OCI-LY7 (cell line): ENCODE results near the gene CMTM6. TPM values are rescaled to one million over a fixed set of nuclear protein-coding genes. Genes with fewer than 3 reads are reported as not detected.

ENCODE experiments used
- BruUV-seq: library from RNA; stranded (reverse); fragments of 400-500 nt; replicated peaks from 2 replicates; lab custom pipeline; 2021; lab: Mats Ljungman, UMichigan
- CTCF ChIA-PET: fragments of 300-600 bp; sonication (Branson Sonifier 250); formaldehyde crosslinking; loops from one replicate; lab custom pipeline; 2022; ENCODE audit warnings: antibody characterized with exemption; ENCODE audit not compliant: unreplicated experiment; lab: Charles Lee
- POLR2A ChIA-PET: fragments of 300-600 bp; sonication (Branson Sonifier 250); formaldehyde crosslinking; loops from one replicate; lab custom pipeline; 2022; ENCODE audit warnings: antibody characterized with exemption; lab: Charles Lee
- DNase-seq: peaks from one replicate; pipeline ENCODE4 v3.0.0-alpha.2; 2015; ENCODE audit warnings: low spot score
- H2AFZ ChIP-seq: fragments of 200-600 bp; sonication (generic), shearing (Covaris generic); 2 replicates; pipeline ENCODE4 v1.6.1; 2014; ENCODE audit warnings: mild to moderate bottlenecking, antibody characterized with exemption, low read length, moderate library complexity
- H3K27ac ChIP-seq: fragments of 200-600 bp; sonication (generic); 2 replicates; pipeline ENCODE4 v1.5.1; 2014; ENCODE audit warnings: mixed run types, low read depth, mild to moderate bottlenecking, moderate library complexity, low read length, inconsistent platforms; ENCODE audit not compliant: poor library complexity, severe bottlenecking
- H3K36me3 ChIP-seq: fragments of 200-600 bp; sonication (generic); 2 replicates; pipeline ENCODE4 v1.6.1; 2014; ENCODE audit warnings: mild to moderate bottlenecking, antibody characterized with exemption, low read length, moderate library complexity, mixed read lengths; ENCODE audit not compliant: insufficient read depth
- H3K4me1 ChIP-seq: fragments of 200-600 bp; sonication (generic); 2 replicates; pipeline ENCODE4 v1.5.1; 2014; ENCODE audit warnings: mild to moderate bottlenecking, low read length; ENCODE audit not compliant: insufficient read depth, poor library complexity, severe bottlenecking
- H3K4me2 ChIP-seq: fragments of 200-600 bp; sonication (generic); 2 replicates; pipeline ENCODE4 v1.6.1; 2014; ENCODE audit warnings: mild to moderate bottlenecking, low read length
- H3K4me3 ChIP-seq: fragments of 200-600 bp; sonication (generic); 2 replicates; pipeline ENCODE4 v1.5.1; 2014; ENCODE audit warnings: mild to moderate bottlenecking, low read depth, low read length; ENCODE audit not compliant: poor library complexity, severe bottlenecking
- H3K79me2 ChIP-seq: fragments of 200-600 bp; sonication (generic); 2 replicates; pipeline ENCODE4 v1.6.1; 2016; ENCODE audit warnings: low read depth, mild to moderate bottlenecking, low read length, moderate library complexity, mixed read lengths; ENCODE audit not compliant: insufficient read depth
- H3K9me2 ChIP-seq: fragments of 200-600 bp; sonication (generic); 2 replicates; pipeline ENCODE4 v1.6.1; 2016; ENCODE audit warnings: mild to moderate bottlenecking, low read length, mixed read lengths; ENCODE audit not compliant: insufficient read depth
- H3K9me3 ChIP-seq: fragments of 200-600 bp; sonication (generic); 2 replicates; pipeline ENCODE4 v1.6.1; 2014; ENCODE audit warnings: mild to moderate bottlenecking, mixed run types, low read length, mixed read lengths
- H4K20me1 ChIP-seq: fragments of 200-600 bp; sonication (generic); 2 replicates; pipeline ENCODE4 v1.6.1; 2014; ENCODE audit warnings: mild to moderate bottlenecking, antibody characterized with exemption, low read length, moderate library complexity, mixed read lengths; ENCODE audit not compliant: insufficient read depth
- CTCF ChIP-seq: fragments of 200-600 bp; sonication (generic); conservative IDR thresholded peaks from 2 replicates; pipeline ENCODE4 v1.5.1; 2014; ENCODE audit warnings: mild to moderate bottlenecking, antibody characterized with exemption, low read length, moderate library complexity, mixed read lengths
- EZH2phosphoT487 ChIP-seq: fragments of 200-600 bp; sonication (generic); IDR thresholded peaks from 2 replicates; pipeline ENCODE4 v1.6.1; 2018; ENCODE audit warnings: low read depth, borderline replicate concordance, mild to moderate bottlenecking, mixed run types, antibody characterized with exemption, low read length, moderate library complexity, mixed read lengths
- intact Hi-C: fragments of 100-400 bp; cut with micrococcal nuclease; formaldehyde crosslinking; loops from one replicate; pipeline ENCODE4 v1.10.0; 2022; ENCODE audit not compliant: unreplicated experiment
- total RNA-seq, 2 experiments: library from RNA; depleted of rRNA in 1 of 2; stranded (reverse); fragments of >200 nt in 1 of 2; shearing (Covaris generic) in 1 of 2; gene quantifications; 2 replicates each; pipeline ENCODE4 v1.2.3, GENCODE V29; 2014 to 2022

The CMTM6 gene
- total RNA-seq, 2 experiments from 2014 or later = 26.2 to 36.0 TPM

- intact Hi-C loops = no loop called here
- DNase-seq = no peak
- BruUV-seq = no TSS peak
- no peak overlapping the region for H3K4me3 ChIP-seq
- no peaks in the 10 kb centered on the region for H3K79me2 ChIP-seq
- ChIA-PET POLR2A (interaction anchor here (1.5 to 7.7 kb wide), 2 partner anchors 14 to 21 kb away, joined by 4 to 101 read pairs; no protein-coding TSS in a partner anchor), CTCF (interaction anchor here (1.2 kb wide), 1 partner anchor 16 kb away, joined by 4 read pairs; no protein-coding TSS in a partner anchor)
- no peaks in the 10 kb centered on the region for H4K20me1 ChIP-seq
- H3K9me2 ChIP-seq = no peaks in the 10 kb centered on the region
- peaks cover 60% of the 10 kb centered on the region for H3K4me1 ChIP-seq
- no peak overlapping the region for H3K4me2 ChIP-seq
- no peaks in the 10 kb centered on the region for H3K9me3 ChIP-seq
- no peak overlapping the region for H3K27ac ChIP-seq
- TF ChIP-seq CTCF = no peak
- no peak for TF ChIP-seq EZH2phosphoT487
- peaks cover 7% of the 10 kb centered on the region; the same call in 1 of the 2 replicates for H3K36me3 ChIP-seq
- no peak overlapping the region for H2AFZ ChIP-seq
Observed at GRCh38 chr3:32454111-32454510, 48.5 kb downstream of the CMTM6 start.

- intact Hi-C loops = no loop called here
- no peak overlapping the region for H3K4me2 ChIP-seq
- peaks cover 7% of the 10 kb centered on the region; the same call in 1 of the 2 replicates for H3K36me3 ChIP-seq
- TF ChIP-seq EZH2phosphoT487 (no peak), CTCF (no peak)
- no peak overlapping the region for H3K27ac ChIP-seq
- no peak overlapping the region for H2AFZ ChIP-seq
- no peaks in the 10 kb centered on the region for H3K9me2 ChIP-seq
- no peaks in the 10 kb centered on the region for H3K79me2 ChIP-seq
- no peak overlapping the region for H3K4me3 ChIP-seq
- no peaks in the 10 kb centered on the region for H4K20me1 ChIP-seq
- ChIA-PET POLR2A (no interaction called here), CTCF (no interaction called here)
- no peaks in the 10 kb centered on the region for H3K9me3 ChIP-seq
- DNase-seq = no peak
- no TSS peak for BruUV-seq
- peaks cover 55% of the 10 kb centered on the region for H3K4me1 ChIP-seq
Observed at GRCh38 chr3:32453346-32453745, 49.3 kb downstream of the CMTM6 start.

- intact Hi-C loops = no loop called here
Observed at GRCh38 chr3:32452009-32452408, 50.6 kb downstream of the CMTM6 start.

More at GRCh38 chr3:32452009-32452408, 50.6 kb downstream of the CMTM6 start:
- H2AFZ ChIP-seq = no peak overlapping the region
- H3K27ac ChIP-seq = no peak overlapping the region
- no peaks in the 10 kb centered on the region for H3K9me2 ChIP-seq
- no peaks in the 10 kb centered on the region for H3K79me2 ChIP-seq
- TF ChIP-seq EZH2phosphoT487 (no peak), CTCF (no peak)
- no peak overlapping the region for H3K4me2 ChIP-seq
- peaks cover 50% of the 10 kb centered on the region for H3K4me1 ChIP-seq
- H3K4me3 ChIP-seq = no peak overlapping the region
- BruUV-seq = no TSS peak
- H3K36me3 ChIP-seq = peaks cover 7% of the 10 kb centered on the region; the same call in 1 of the 2 replicates
- CTCF ChIA-PET = no interaction called here
- POLR2A ChIA-PET = interaction anchor here (0.6 to 4.3 kb wide), 4 partner anchors 11 to 377 kb away, joined by 3 to 18 read pairs (median 3); no protein-coding TSS in a partner anchor
- no peak for DNase-seq
- H3K9me3 ChIP-seq = no peaks in the 10 kb centered on the region
- no peaks in the 10 kb centered on the region for H4K20me1 ChIP-seq
